ENCODE measurements around the gene HOXA3. TPM values are rescaled to one million over a fixed set of nuclear protein-coding genes. Genes with fewer than 3 reads are reported as not detected.
A peak's percentile ranks its signal among the peaks of the same experiment; 100 is the strongest.

Gene HOXA3
- total RNA-seq, 1 experiment from 2014 or later: 9.2 TPM

DNA sequence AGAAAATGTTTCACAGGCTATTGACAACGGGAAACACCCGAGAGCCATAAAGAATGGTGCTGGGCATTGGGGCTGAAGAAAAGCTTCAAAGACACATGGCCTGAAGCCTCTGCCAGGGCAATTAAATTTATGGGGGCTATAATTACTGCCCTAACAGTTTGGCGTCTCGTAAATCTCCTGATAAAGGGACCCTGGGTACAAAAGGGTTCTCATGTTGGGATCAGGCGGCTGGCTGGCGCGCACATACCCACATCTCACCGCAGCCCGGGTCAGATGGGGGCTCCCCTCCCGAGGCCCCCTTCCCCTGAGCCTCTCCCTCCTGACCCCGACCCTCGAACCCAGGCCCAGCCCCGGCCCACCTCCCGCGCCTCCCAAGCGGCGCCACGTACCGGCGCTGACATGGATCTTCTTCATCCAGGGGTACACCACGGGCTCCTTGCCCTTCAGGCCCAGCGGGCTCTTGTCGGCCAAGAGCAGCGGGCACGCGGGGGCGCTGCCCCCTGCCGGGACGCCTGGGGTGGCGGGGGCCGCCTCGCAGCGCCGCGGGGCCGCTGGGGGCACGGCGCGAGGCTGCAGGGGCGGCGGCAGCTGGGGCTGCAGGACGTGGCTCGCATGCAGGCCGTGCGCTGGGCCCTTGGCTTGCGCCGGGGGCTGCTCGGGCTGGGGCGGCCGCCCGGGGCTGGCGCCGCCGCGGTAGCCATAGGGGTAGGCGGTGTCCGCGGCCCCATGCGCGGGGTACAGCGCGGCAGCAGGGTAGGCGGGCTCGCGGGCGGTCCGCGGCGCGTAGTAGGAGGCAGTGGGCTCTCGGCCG is 22.4 kb downstream of the HOXA3 start:
- RAD21 ChIA-PET (ENCODE audit: low non-redundant PET in 1 of 2, low total read pairs in 2 of 2, uncharacterized antibody in 2 of 2, unreplicated experiment in 2 of 2): no interaction called here
- no TSS peak for BruUV-seq (replicated peaks)
- H3K9me3 ChIP-seq (ENCODE audit: control insufficient read depth in 1 of 2, insufficient read depth in 1 of 2, low read depth in 1 of 2, low read length in 2 of 2): no peaks in the 10 kb centered on the region
- peak; percentile 60 for ATAC-seq
- peak overlapping the region; percentile 91 for H3K4me2 ChIP-seq (ENCODE audit: low read length)
- H2AFZ ChIP-seq (ENCODE audit: low read depth, low read length, poor library complexity, severe bottlenecking): no peak overlapping the region
- peak overlapping the region; percentile 71 for H3K9ac ChIP-seq (ENCODE audit: low read length)
- intact Hi-C loops (cut with micrococcal nuclease): loop anchor here (2.0 kb wide), 1 partner anchor 15 kb away; no protein-coding TSS in a partner anchor
- CTCF ChIA-PET: interaction anchor here (1.6 kb wide), 1 partner anchor 443 kb away, joined by 3 read pairs; no protein-coding TSS in a partner anchor
- H3K4me3 ChIP-seq (replicated peaks in 1 of 2; ENCODE audit: low read depth in 1 of 2, low read length in 2 of 2): peak overlapping the region; percentile 55 to 64
- DNase-seq (ENCODE audit: low read depth, low spot score): no peak
- H3K27me3 ChIP-seq (ENCODE audit: insufficient read depth, low read length): peaks cover 27% of the 10 kb centered on the region
- H3K79me2 ChIP-seq (ENCODE audit: insufficient read depth, low read length): no peaks in the 10 kb centered on the region
- H4K20me1 ChIP-seq (ENCODE audit: insufficient read depth): no peaks in the 10 kb centered on the region
- peak overlapping the region; percentile 61; the same call in 1 of the 2 replicates for H3K27ac ChIP-seq (ENCODE audit: low read depth, low read length)
- H3K4me1 ChIP-seq (ENCODE audit: control insufficient read depth in 1 of 2, insufficient read depth in 2 of 2, low read length in 2 of 2): peaks cover 24 to 75% of the 10 kb centered on the region in 2 experiments
- H3K9me2 ChIP-seq (ENCODE audit: insufficient read depth): no peaks in the 10 kb centered on the region
- no peak for TF ChIP-seq CBX3 (IDR thresholded peaks at IDR 0.05; ENCODE audit: low read depth)
- peak; percentile 45 for TF ChIP-seq TCF7L2 (IDR thresholded peaks at IDR 0.05; ENCODE audit: borderline replicate concordance, extremely low read depth, insufficient read depth, insufficient read length)
- TF ChIP-seq ZFX (IDR thresholded peaks at IDR 0.05): peak; percentile 71; the same call in 1 of the 2 replicates
- peak; percentile 25; the same call in 1 of the 2 replicates for TF ChIP-seq RAD21 (IDR thresholded peaks at IDR 0.05; ENCODE audit: low read depth)
- no peaks in the 10 kb centered on the region for H3K36me3 ChIP-seq (ENCODE audit: control insufficient read depth in 1 of 2, insufficient read depth in 2 of 2, low read length in 2 of 2)
- POLR2A ChIA-PET: no interaction called here

DNA sequence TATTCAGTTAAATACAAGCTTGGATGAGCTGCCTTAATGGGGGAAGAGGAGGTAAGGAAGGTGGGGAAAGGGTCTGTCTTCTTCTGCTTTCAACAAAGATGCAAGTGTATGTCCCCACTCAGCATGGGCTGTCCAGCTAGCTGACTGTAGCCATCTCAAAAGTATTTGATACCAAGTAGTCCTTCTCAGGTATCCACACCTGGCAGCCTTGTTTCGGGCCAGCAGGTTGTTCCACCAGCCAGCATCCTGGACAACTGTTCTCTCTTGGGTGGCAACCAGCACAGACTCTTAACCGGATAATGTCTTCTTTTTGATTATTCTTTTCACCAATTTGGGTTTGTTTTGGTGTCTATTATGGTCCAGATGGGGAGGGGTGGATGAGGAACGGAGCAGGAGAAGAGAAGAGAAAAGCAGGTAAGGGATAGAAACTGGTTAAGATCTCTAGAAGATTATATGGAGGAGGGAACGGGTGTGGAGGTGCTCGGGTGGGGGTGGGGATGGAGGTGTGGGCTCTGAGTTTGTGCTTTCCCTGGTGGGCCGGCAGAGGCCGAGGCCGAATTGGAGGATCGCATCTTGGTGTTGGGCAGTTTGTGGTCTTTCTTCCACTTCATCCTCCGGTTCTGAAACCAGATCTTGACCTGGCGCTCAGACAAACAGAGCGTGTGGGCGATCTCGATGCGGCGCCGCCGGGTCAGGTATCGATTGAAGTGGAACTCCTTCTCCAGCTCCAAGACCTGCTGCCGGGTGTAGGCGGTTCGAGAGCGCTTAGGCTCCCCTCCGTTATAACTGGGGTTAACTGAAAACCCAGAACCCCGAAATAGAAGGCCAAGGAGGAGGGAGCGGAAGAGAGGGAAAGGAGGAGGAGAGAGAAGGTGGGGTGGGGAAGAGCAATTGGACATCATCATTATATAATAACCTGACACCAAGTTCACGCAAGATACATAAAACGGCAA is 23.3 kb downstream of the HOXA3 start:
- Histone ChIP-seq H3K9ac (ENCODE audit: low read length) (no peak overlapping the region), H3K36me3 (ENCODE audit: control insufficient read depth in 1 of 2, insufficient read depth in 2 of 2, low read length in 2 of 2) (no peaks in the 10 kb centered on the region), H3K27ac (ENCODE audit: low read depth, low read length) (no peak overlapping the region), H3K4me2 (ENCODE audit: low read length) (peak overlapping the region; percentile 91; the same call in 1 of the 2 replicates), H3K9me3 (ENCODE audit: control insufficient read depth in 1 of 2, insufficient read depth in 1 of 2, low read depth in 1 of 2, low read length in 2 of 2) (no peaks in the 10 kb centered on the region), H3K4me3 (replicated peaks in 1 of 2; ENCODE audit: low read depth in 1 of 2, low read length in 2 of 2) (no peak overlapping the region), H2AFZ (ENCODE audit: low read depth, low read length, poor library complexity, severe bottlenecking) (no peak overlapping the region), H3K27me3 (ENCODE audit: insufficient read depth, low read length) (peaks cover 27% of the 10 kb centered on the region), H4K20me1 (ENCODE audit: insufficient read depth) (no peaks in the 10 kb centered on the region), H3K79me2 (ENCODE audit: insufficient read depth, low read length) (no peaks in the 10 kb centered on the region), H3K4me1 (ENCODE audit: control insufficient read depth in 1 of 2, insufficient read depth in 2 of 2, low read length in 2 of 2) (peaks cover 23 to 75% of the 10 kb centered on the region in 2 experiments), H3K9me2 (ENCODE audit: insufficient read depth) (no peaks in the 10 kb centered on the region)
- ATAC-seq (no peak), DNase-seq (ENCODE audit: low read depth, low spot score) (no peak)
- RAD21 ChIA-PET (ENCODE audit: low non-redundant PET in 1 of 2, low total read pairs in 2 of 2, uncharacterized antibody in 2 of 2, unreplicated experiment in 2 of 2): no interaction called here
- POLR2A ChIA-PET: interaction anchor here (1.0 to 1.1 kb wide), 2 partner anchors 9 to 14 kb away, joined by 3 to 4 read pairs; no protein-coding TSS in a partner anchor
- no TSS peak for BruUV-seq (replicated peaks)
- intact Hi-C loops (cut with micrococcal nuclease): no loop called here
- CTCF ChIA-PET: no interaction called here
- TF ChIP-seq ATF3 (IDR thresholded peaks at IDR 0.05) (no peak), YY1 (IDR thresholded peaks at IDR 0.05; ENCODE audit: extremely low read depth, insufficient replicate concordance, low read depth, low read length) (no peak), ZFX (IDR thresholded peaks at IDR 0.05) (no peak), EZH2 (IDR thresholded peaks at IDR 0.05) (no peak), ZNF274 (IDR thresholded peaks at IDR 0.05; ENCODE audit: low read depth, low read length) (no peak), TCF7L2 (IDR thresholded peaks at IDR 0.05; ENCODE audit: borderline replicate concordance, extremely low read depth, insufficient read depth, insufficient read length) (no peak), JUND (IDR thresholded peaks at IDR 0.05) (no peak), RAD21 (IDR thresholded peaks at IDR 0.05; ENCODE audit: low read depth) (no peak), EZH2phosphoT487 (IDR thresholded peaks at IDR 0.05; ENCODE audit: borderline replicate concordance) (no peak), POLR2A (IDR thresholded peaks at IDR 0.05; ENCODE audit: borderline replicate concordance, extremely low read depth, insufficient read depth, insufficient read length) (no peak)
- TF ChIP-seq, protein P1, sequence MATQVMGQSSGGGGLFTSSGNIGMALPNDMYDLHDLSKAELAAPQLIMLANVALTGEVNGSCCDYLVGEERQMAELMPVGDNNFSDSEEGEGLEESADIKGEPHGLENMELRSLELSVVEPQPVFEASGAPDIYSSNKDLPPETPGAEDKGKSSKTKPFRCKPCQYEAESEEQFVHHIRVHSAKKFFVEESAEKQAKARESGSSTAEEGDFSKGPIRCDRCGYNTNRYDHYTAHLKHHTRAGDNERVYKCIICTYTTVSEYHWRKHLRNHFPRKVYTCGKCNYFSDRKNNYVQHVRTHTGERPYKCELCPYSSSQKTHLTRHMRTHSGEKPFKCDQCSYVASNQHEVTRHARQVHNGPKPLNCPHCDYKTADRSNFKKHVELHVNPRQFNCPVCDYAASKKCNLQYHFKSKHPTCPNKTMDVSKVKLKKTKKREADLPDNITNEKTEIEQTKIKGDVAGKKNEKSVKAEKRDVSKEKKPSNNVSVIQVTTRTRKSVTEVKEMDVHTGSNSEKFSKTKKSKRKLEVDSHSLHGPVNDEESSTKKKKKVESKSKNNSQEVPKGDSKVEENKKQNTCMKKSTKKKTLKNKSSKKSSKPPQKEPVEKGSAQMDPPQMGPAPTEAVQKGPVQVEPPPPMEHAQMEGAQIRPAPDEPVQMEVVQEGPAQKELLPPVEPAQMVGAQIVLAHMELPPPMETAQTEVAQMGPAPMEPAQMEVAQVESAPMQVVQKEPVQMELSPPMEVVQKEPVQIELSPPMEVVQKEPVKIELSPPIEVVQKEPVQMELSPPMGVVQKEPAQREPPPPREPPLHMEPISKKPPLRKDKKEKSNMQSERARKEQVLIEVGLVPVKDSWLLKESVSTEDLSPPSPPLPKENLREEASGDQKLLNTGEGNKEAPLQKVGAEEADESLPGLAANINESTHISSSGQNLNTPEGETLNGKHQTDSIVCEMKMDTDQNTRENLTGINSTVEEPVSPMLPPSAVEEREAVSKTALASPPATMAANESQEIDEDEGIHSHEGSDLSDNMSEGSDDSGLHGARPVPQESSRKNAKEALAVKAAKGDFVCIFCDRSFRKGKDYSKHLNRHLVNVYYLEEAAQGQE (IDR thresholded peaks at IDR 0.05; ENCODE audit: low read depth): no peak

Data from HCT116 (cell line).